T-cell (primary cell): ENCODE data around the gene GPATCH4. TPM values are rescaled to one million over a fixed set of nuclear protein-coding genes. Genes with fewer than 3 reads are reported as not detected.
"Not testable (repeated sequence)": the region's sequence is repeated elsewhere in the genome, so short reads cannot be mapped to it uniquely, and the experiment has no call there.

Source experiments
- ATAC-seq, 4 experiments: fragments of 200-7000 bp in 3 of 4; fragments of 150-1000 bp in 1 of 4; cut with Tn5 transposase; replicated peaks in 1 of 4; 1 replicate in 3 of 4; 2 replicates in 1 of 4; pipeline ENCODE4 v1.10.0; 2021; ENCODE audit warnings: moderate library complexity in 3 of 4, mild to moderate bottlenecking in 2 of 4, moderate number of reproducible peaks in 1 of 4
- CTCF ChIA-PET, 2 donors: fragments of 300-600 bp; sonication (Branson Sonifier 250); formaldehyde crosslinking; loops; one replicate each; lab custom pipeline; 2022; ENCODE audit warnings: antibody characterized with exemption in 2 of 2; lab: Charles Lee
- POLR2A ChIA-PET, 2 donors: fragments of 300-600 bp; sonication (Branson Sonifier 250); formaldehyde crosslinking; loops; one replicate each; lab custom pipeline; 2022; ENCODE audit warnings: antibody characterized with exemption in 2 of 2; lab: Charles Lee
- DNase-seq, 35 experiments: peaks; one replicate each; pipeline versions ENCODE4 v3.0.0 to v3.0.0-alpha.2; 2013 to 2023
- H3K27ac ChIP-seq: one replicate; pipeline ENCODE4 v1.5.1; 2013; ENCODE audit warnings: low read length
- H3K27me3 ChIP-seq, 2 experiments: replicated peaks in 1 of 2; 1 replicate in 1 of 2; 2 replicates in 1 of 2; pipeline versions ENCODE4 v1.6.1 to v1.7.0; 2013; ENCODE audit warnings: low read length in 1 of 2, mixed read lengths in 1 of 2; ENCODE audit not compliant: control insufficient read depth in 2 of 2, insufficient read depth in 2 of 2; ENCODE audit errors: extremely low read depth in 1 of 2
- H3K36me3 ChIP-seq, 2 donors: 1 replicate in 1 of 2; 2 replicates in 1 of 2; pipeline versions ENCODE4 v1.6.1 to v1.7.0; 2013; ENCODE audit warnings: low read length in 1 of 2; ENCODE audit not compliant: control insufficient read depth in 2 of 2, insufficient read depth in 1 of 2; ENCODE audit errors: extremely low read depth in 1 of 2
- H3K4me1 ChIP-seq, 2 experiments: 1 replicate in 1 of 2; 2 replicates in 1 of 2; pipeline versions ENCODE4 v1.6.1 to v1.7.0; 2013; ENCODE audit warnings: low read length in 2 of 2, mixed read lengths in 1 of 2; ENCODE audit not compliant: insufficient read depth in 2 of 2, control insufficient read depth in 1 of 2; ENCODE audit errors: extremely low read depth in 1 of 2
- H3K4me3 ChIP-seq, 2 donors: 1 replicate in 1 of 2; 2 replicates in 1 of 2; pipeline versions ENCODE4 v1.5.1 to v1.7.0; 2013; ENCODE audit warnings: mild to moderate bottlenecking in 2 of 2, low read length in 1 of 2, moderate library complexity in 1 of 2; ENCODE audit not compliant: control insufficient read depth in 1 of 2; ENCODE audit errors: extremely low read depth in 1 of 2
- H3K9me3 ChIP-seq: 2 replicates; pipeline ENCODE4 v1.7.0; 2013
- H3K27ac Mint-ChIP-seq, 2 donors: one replicate each; pipeline ENCODE4 v1.8.0; 2020 to 2021; ENCODE audit warnings: mild to moderate bottlenecking in 2 of 2, mixed read lengths in 2 of 2
- H3K27me3 Mint-ChIP-seq, 2 donors: one replicate each; pipeline ENCODE4 v1.8.0; 2021 to 2022; ENCODE audit warnings: mixed read lengths in 2 of 2
- H3K36me3 Mint-ChIP-seq: one replicate; pipeline ENCODE4 v1.8.0; 2021; ENCODE audit warnings: mixed read lengths
- H3K4me1 Mint-ChIP-seq, 3 donors: one replicate each; pipeline ENCODE4 v1.8.0; 2020 to 2022; ENCODE audit warnings: mixed read lengths in 3 of 3, mild to moderate bottlenecking in 1 of 3
- H3K4me3 Mint-ChIP-seq, 3 donors: one replicate each; pipeline ENCODE4 v1.8.0; 2020 to 2022; ENCODE audit warnings: mild to moderate bottlenecking in 3 of 3, mixed read lengths in 3 of 3, moderate library complexity in 3 of 3
- H3K9me3 Mint-ChIP-seq, 3 donors: one replicate each; pipeline ENCODE4 v1.8.0; 2020 to 2022; ENCODE audit warnings: mixed read lengths in 3 of 3
- WGBS: methylation state at CpG from one replicate; pipeline ENCODE4 v1.1.5; 2013; ENCODE audit warnings: missing lambda C conversion rate; ENCODE audit not compliant: insufficient coverage; 5-methylcytosine and 5-hydroxymethylcytosine counted together
- total RNA-seq, 35 experiments: library from RNA in 6 of 35; stranded (reverse) in 6 of 35; fragments of 120-200 nt in 1 of 35; gene quantifications; one replicate each; pipeline versions ENCODE4 v1.2.1 to v1.2.4 and lab custom pipeline; 2013 to 2026

GPATCH4 gene
- total RNA-seq, 5 donors from 2014 or later (not counting 1 experiment from before 2014, with no cell fraction given), result 34.3 to 41.6 (median 40.6) TPM

DNA sequence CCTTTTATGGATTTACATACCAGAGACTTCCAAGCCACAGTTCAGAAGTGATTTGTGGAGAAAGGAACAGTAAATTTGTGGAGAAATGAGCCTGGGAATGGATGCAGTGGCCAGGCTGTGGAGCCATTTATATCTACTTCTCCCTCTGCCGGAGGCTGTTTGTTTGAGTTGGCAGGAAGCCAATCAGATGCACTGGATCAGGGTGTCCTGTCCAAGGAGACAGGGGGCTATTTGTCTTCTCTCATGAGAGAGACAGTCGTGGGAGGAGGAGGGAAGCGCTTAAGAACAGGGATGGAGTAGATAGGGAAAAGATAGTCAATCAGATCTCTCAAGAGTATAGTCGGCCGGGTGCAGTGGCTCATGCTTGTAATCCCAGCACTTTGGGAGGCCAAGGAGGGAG, 15.2 kb upstream of the GPATCH4 start:
- ATAC-seq, result no peak
- WGBS, result 49% methylated on average over 4 of the region's 5 CpGs

DNA sequence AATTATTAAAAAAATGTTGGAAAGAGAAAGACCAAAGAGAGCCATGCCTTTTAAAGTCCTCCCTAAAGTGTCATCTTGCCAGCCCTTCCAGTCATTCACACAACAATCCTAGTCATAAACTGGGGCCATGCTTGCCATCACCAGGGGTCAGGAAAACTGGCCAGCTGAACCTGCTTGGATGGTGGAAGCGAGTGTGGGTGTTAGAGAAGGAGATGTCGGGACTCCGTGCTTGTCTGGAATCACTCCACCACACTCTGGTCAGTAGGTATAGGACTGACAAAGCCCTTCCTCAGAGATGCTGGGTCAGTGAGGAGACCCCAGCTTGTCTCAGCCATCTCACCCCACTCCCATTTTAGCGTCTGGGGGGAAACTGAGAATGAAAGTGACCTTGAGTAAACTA, 14.7 kb upstream of the GPATCH4 start:
- H3K4me1 ChIP-seq, result no peaks in the 10 kb centered on the region
- no peaks in the 10 kb centered on the region for H3K9me3 ChIP-seq
- ChIA-PET POLR2A (no interaction called here), CTCF (no interaction called here)
- WGBS, result no CpG with 5 or more reads among the region's 4 CpGs
- Mint-ChIP-seq H3K4me3 (no peak overlapping the region), H3K4me1 (peaks cover 0 to 2% (median 0%) of the 10 kb centered on the region in 3 donors), H3K9me3 (no peaks in the 10 kb centered on the region), H3K36me3 (no peaks in the 10 kb centered on the region), H3K27me3 (peaks cover 49 to 52% of the 10 kb centered on the region in 2 donors), H3K27ac (no peak overlapping the region)
- H3K4me3 ChIP-seq, result no peak overlapping the region
- peaks cover 8 to 48% of the 10 kb centered on the region in 2 experiments for H3K27me3 ChIP-seq
- no peak overlapping the region for H3K27ac ChIP-seq
- ATAC-seq (no peak), DNase-seq (no peak)
- H3K36me3 ChIP-seq, result no peaks in the 10 kb centered on the region

More for the DNA sequence above, 15.2 kb upstream of the GPATCH4 start:
- Histone ChIP-seq H3K27me3 (peaks cover 8 to 50% of the 10 kb centered on the region in 2 experiments), H3K4me3 (no peak overlapping the region), H3K4me1 (no peaks in the 10 kb centered on the region), H3K36me3 (no peaks in the 10 kb centered on the region), H3K9me3 (no peaks in the 10 kb centered on the region), H3K27ac (no peak overlapping the region)
- DNase-seq, result no peak
- Mint-ChIP-seq H3K27me3 (peaks cover 52 to 55% of the 10 kb centered on the region in 2 donors), H3K27ac (no peak overlapping the region), H3K9me3 (no peaks in the 10 kb centered on the region), H3K36me3 (no peaks in the 10 kb centered on the region), H3K4me1 (peaks cover 0 to 2% (median 0%) of the 10 kb centered on the region in 3 donors), H3K4me3 (no peak overlapping the region)
- ChIA-PET POLR2A (no interaction called here), CTCF (no interaction called here)

DNA sequence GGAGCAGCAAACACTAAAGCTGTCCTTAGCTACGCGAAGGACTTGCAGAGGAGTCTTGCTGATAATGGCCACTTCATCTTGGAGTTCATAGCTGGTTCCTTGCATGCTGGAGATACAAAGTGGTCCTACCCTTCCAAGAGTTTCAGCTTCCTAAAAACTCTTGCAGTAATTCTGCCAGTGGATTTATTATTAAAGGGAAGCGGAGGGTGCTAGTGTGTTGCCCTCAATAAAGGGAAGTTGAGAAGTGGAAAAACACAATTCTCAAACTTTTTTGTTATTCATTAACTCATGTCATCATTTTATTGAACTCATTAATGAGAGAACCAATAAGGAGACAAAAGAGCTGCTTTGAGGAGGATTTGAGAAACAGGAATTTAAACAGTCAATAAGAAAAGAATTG, 11.4 kb upstream of the GPATCH4 start:
- POLR2A ChIA-PET, result interaction anchor here in 1 of 2 donors (0.6 kb wide), 2 partner anchors 53 to 197 kb away, joined by 3 to 4 read pairs; no protein-coding TSS in a partner anchor
- CTCF ChIA-PET, result interaction anchor here in 1 of 2 donors (1.2 to 1.8 kb wide), 3 partner anchors 45 to 227 kb away, joined by 4 to 5 read pairs (median 4); no protein-coding TSS in a partner anchor
- Mint-ChIP-seq H3K27me3 (peaks cover 25 to 35% of the 10 kb centered on the region in 2 donors), H3K27ac (no peak overlapping the region), H3K36me3 (no peaks in the 10 kb centered on the region), H3K9me3 (no peaks in the 10 kb centered on the region), H3K4me1 (peaks cover 9 to 13% (median 11%) of the 10 kb centered on the region in 3 donors), H3K4me3 (no peak overlapping the region)
- DNase-seq (no peak), ATAC-seq (no peak)
- H3K27me3 ChIP-seq, result peaks cover 2 to 42% of the 10 kb centered on the region in 2 experiments
- no peak overlapping the region for H3K27ac ChIP-seq
- no peak overlapping the region for H3K4me3 ChIP-seq
- no peaks in the 10 kb centered on the region for H3K36me3 ChIP-seq
- H3K9me3 ChIP-seq, result no peaks in the 10 kb centered on the region
- 37% methylated on average over 2 of the region's 3 CpGs for WGBS
- H3K4me1 ChIP-seq, result peaks cover 0 to 8% of the 10 kb centered on the region in 2 experiments

DNA sequence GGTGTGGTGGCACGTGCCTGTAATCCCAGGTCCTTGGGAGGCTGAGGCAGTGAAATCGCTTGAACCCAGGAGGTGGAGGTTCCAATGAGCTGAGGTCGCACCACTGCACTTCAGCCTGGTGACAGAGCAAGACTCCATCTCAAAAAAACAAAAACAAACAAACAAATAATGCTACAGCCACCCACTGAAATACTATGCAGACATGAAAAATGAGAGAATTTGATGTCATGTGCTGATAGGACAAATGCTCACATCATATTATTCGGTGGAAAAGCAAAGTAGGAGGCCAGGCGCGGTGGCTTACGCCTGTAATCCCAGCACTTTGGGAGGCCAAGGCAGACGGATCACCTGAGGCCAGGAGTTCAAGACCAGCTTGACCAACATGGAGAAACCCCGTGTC, 8.8 kb upstream of the GPATCH4 start:
- H3K4me1 ChIP-seq, ATAC-seq, POLR2A ChIA-PET, H3K27ac Mint-ChIP-seq, H3K9me3 Mint-ChIP-seq, H3K36me3 ChIP-seq, H3K27ac ChIP-seq, CTCF ChIA-PET, H3K4me3 Mint-ChIP-seq, DNase-seq, H3K36me3 Mint-ChIP-seq, H3K4me3 ChIP-seq, H3K9me3 ChIP-seq: not testable (repeated sequence)
- peaks cover 9 to 15% (median 11%) of the 10 kb centered on the region in 3 donors for H3K4me1 Mint-ChIP-seq
- WGBS, result 92% methylated on average over 6 of the region's 9 CpGs
- H3K27me3 ChIP-seq, result peaks cover 0 to 22% of the 10 kb centered on the region in 2 experiments
- H3K27me3 Mint-ChIP-seq, result peaks cover 14 to 25% of the 10 kb centered on the region in 2 donors

DNA sequence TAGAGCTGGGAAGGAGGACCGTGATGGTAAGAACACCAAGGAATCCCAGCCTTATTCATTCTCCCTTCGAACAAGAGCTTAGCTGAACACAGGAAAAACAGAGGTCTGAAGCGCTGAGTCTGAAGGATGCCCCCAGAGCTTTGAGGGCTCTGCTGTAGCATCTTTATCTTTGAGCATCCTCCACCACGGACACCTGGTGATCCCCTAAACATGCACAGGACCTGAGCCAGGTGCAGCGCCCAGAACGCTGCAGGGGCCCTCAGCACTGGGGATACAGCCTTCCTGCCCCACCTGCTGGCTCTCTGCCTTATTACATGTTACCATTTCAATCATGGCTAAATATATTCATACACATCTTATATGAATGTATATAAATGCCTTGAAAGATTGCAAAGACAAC, 7.7 kb upstream of the GPATCH4 start:
- Histone ChIP-seq H3K4me3 (no peak overlapping the region), H3K4me1 (peaks cover 0 to 8% of the 10 kb centered on the region in 2 experiments), H3K36me3 (no peaks in the 10 kb centered on the region), H3K27ac (no peak overlapping the region), H3K27me3 (peaks cover 0 to 21% of the 10 kb centered on the region in 2 experiments), H3K9me3 (no peaks in the 10 kb centered on the region)
- Mint-ChIP-seq H3K4me3 (no peak overlapping the region), H3K27ac (no peak overlapping the region), H3K4me1 (peaks cover 9 to 15% (median 11%) of the 10 kb centered on the region in 3 donors), H3K36me3 (no peaks in the 10 kb centered on the region), H3K9me3 (no peaks in the 10 kb centered on the region), H3K27me3 (peaks cover 10 to 16% of the 10 kb centered on the region in 2 donors)
- ChIA-PET CTCF (interaction anchor here (0.6 to 1.8 kb wide), 19 partner anchors 10 to 224 kb away, joined by 3 to 26 read pairs (median 4); partner anchors contain the start of gene NAXE (in 1 of the 2)), POLR2A (interaction anchor here (0.6 to 0.7 kb wide), 2 partner anchors 129 to 163 kb away, joined by 4 read pairs; no protein-coding TSS in a partner anchor)
- ATAC-seq (peak; percentile 79 to 82 (median 82)), DNase-seq (peak in 31 of 35 experiments; percentile 23 to 76 (median 51))
- 100% methylated on average over 1 of the region's 6 CpGs for WGBS

DNA sequence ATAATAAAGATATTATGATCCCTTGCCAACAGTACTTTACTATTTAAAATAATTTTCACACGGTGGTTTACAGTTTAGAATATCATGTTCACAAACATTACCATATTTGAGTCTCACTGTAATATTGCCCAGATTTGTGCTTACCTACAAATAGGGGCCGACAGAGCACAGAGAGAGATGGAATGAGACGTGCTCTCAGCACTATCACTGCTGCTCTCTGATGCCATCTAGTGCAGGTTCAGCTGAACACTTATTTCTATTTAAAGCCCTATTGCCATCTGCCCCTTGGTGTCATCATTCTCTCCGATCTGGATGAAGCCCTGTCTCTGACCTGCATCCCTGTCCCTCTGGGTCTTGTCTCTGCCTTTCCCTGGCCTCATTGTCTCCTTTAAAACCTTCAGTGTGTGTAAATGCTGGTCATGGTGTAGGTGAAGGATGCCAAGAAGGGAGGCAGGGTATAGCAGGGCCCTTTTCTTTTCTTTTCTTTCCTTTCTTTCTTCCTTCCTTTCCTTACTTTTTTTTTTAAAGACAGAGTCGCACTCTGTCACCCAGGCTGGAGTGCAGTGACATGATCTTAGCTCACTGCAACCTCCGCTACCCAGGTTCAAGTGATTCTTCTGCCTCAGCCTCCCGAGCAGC, 6.9 kb upstream of the GPATCH4 start:
- H3K4me1 Mint-ChIP-seq, result peaks cover 9 to 15% (median 11%) of the 10 kb centered on the region in 3 donors

More for the DNA sequence above, 6.9 kb upstream of the GPATCH4 start:
- H3K27ac ChIP-seq, result no peak overlapping the region
- ATAC-seq (peak; percentile 86 to 95 (median 94)), DNase-seq (peak in 33 of 35 experiments; percentile 29 to 87 (median 59))
- H3K36me3 Mint-ChIP-seq, result no peaks in the 10 kb centered on the region
- no peaks in the 10 kb centered on the region for H3K9me3 Mint-ChIP-seq
- no peak overlapping the region for H3K4me3 Mint-ChIP-seq
- POLR2A ChIA-PET, result interaction anchor here (0.6 to 0.7 kb wide), 2 partner anchors 128 to 163 kb away, joined by 4 read pairs; no protein-coding TSS in a partner anchor
- H3K9me3 ChIP-seq, result no peaks in the 10 kb centered on the region
- no peak overlapping the region for H3K27ac Mint-ChIP-seq
- 0% methylated on average over 1 of the region's 7 CpGs for WGBS
- H3K27me3 ChIP-seq, result peaks cover 0 to 21% of the 10 kb centered on the region in 2 experiments
- CTCF ChIA-PET, result interaction anchor here (0.6 to 1.8 kb wide), 20 partner anchors 9 to 223 kb away, joined by 3 to 26 read pairs (median 4); partner anchors contain the start of gene NAXE (in 1 of the 2)
- H3K27me3 Mint-ChIP-seq, result peaks cover 10 to 16% of the 10 kb centered on the region in 2 donors
- no peaks in the 10 kb centered on the region for H3K36me3 ChIP-seq
- H3K4me3 ChIP-seq, result no peak overlapping the region
- peaks cover 0 to 8% of the 10 kb centered on the region in 2 experiments for H3K4me1 ChIP-seq
